ENCODE measurements around the gene OSR1.
A peak's percentile ranks its signal among the peaks of the same experiment; 100 is the strongest.
"Not testable (repeated sequence)": the region's sequence is repeated elsewhere in the genome, so short reads cannot be mapped to it uniquely, and the experiment has no call there.

Gene OSR1

DNA sequence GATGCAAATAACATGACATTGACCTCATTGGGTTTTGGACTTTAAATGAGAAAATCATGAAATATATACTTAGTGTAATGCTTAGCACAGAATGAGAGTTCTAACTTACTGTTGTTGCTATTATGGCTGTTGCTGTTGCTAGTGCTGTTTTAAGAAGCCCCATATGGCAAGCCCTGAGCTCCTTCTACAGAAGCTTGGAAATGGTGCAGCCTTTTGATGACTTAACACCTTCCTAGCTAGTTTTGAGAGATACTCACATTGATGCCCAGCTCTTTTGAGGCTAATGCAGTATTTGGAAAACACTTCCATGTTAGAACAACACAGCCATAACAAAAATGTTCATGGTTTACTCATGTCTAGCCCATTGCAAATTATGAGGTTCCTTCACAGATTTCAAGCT lies 30.9 kb downstream of the OSR1 start:
- TF ChIP-seq, protein P1, sequence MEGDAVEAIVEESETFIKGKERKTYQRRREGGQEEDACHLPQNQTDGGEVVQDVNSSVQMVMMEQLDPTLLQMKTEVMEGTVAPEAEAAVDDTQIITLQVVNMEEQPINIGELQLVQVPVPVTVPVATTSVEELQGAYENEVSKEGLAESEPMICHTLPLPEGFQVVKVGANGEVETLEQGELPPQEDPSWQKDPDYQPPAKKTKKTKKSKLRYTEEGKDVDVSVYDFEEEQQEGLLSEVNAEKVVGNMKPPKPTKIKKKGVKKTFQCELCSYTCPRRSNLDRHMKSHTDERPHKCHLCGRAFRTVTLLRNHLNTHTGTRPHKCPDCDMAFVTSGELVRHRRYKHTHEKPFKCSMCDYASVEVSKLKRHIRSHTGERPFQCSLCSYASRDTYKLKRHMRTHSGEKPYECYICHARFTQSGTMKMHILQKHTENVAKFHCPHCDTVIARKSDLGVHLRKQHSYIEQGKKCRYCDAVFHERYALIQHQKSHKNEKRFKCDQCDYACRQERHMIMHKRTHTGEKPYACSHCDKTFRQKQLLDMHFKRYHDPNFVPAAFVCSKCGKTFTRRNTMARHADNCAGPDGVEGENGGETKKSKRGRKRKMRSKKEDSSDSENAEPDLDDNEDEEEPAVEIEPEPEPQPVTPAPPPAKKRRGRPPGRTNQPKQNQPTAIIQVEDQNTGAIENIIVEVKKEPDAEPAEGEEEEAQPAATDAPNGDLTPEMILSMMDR (conservative IDR thresholded peaks at IDR 0.05; ENCODE audit: control insufficient read depth, insufficient read depth, low read depth, low read length), result no peak
- DNase-seq (ENCODE audit: low read depth), result no peak
- H3K4me3 ChIP-seq (ENCODE audit: control insufficient read depth, low read depth, low read length), result no peak overlapping the region

DNA sequence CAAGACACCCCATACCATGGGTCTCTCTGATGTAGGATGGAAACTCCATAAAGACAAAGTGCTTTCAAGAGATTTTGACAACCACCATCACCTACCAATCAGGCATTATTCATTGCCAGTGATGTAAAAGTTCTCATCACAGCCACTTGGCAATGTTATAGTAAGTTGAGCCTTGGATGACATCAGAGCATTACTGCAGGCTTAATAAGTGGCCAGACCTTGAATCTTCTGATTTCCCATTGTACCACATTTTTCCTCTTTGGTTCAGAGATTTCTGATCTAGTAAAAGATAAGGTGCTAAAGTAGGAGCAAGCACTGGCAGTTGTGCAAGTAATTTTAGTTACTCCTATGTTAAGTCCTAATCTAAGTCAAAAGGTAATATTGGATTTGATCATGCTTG lies 36.5 kb downstream of the OSR1 start:
- TF ChIP-seq, protein P1 (conservative IDR thresholded peaks at IDR 0.05; ENCODE audit: control insufficient read depth, insufficient read depth, low read depth, low read length), result no peak
- peak; percentile 39 for DNase-seq (ENCODE audit: low read depth)
- H3K4me3 ChIP-seq (ENCODE audit: control insufficient read depth, low read depth, low read length), result no peak overlapping the region

DNA sequence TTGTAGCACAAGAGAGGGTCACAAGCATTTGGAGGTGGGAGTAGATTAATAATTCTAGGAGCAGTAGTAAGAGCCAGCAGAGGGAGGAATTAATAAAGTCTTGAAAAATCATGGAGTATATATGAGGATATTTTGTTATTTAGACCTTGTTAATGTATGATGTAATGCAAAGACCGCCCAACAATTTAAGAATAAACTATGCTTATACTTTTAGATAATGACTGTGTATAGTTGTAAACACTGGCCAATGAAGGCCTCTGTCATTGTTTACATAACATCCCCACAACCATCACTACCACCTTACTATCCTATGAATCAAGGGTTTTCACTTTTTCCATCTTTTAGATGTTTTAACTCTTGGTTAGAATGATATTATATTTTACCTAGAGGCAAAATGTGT lies 37.6 kb downstream of the OSR1 start:
- TF ChIP-seq, protein P1 (conservative IDR thresholded peaks at IDR 0.05; ENCODE audit: control insufficient read depth, insufficient read depth, low read depth, low read length), result no peak
- no peak for DNase-seq (ENCODE audit: low read depth)
- H3K4me3 ChIP-seq (ENCODE audit: control insufficient read depth, low read depth, low read length), result no peak overlapping the region

DNA sequence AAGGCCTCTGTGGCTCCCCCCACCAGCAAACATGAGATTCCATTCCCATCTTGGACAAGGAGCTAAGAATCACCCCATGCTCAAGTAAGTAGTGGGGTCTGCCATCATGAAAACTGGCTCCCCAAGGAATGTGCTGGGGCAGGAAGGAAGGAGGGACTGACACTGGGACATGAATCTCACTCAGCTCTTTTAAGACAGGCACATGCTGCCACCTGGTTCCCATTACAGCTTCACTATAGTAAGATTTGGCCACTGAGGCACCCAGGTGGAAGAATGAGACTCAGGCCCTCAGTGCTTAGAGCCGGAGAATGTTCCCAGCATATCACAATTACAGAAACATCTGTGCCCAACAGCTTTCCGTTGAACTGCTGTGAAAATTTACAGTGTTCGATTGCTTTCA lies 38.7 kb downstream of the OSR1 start:
- TF ChIP-seq, protein P1 (conservative IDR thresholded peaks at IDR 0.05; ENCODE audit: control insufficient read depth, insufficient read depth, low read depth, low read length), result no peak
- no peak for DNase-seq (ENCODE audit: low read depth)
- no peak overlapping the region for H3K4me3 ChIP-seq (ENCODE audit: control insufficient read depth, low read depth, low read length)

DNA sequence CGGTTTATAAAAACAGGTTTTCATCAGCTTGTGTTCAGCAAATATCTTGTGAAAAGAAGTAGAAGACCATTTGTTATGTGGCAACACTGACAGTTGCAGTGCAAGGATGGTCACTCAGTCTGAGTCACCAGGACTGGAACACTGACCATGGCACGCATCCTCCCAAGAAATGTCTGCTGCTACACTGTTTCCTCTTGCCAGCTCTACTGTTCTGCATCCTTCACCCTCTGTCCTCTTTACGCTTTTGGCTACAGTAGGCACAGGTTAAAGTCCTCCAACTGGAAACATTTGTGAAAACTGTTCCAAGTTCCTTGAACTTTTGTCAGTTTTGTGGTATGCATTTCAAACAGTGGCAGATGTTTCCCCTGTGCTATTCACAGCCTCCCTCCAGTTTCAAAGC lies 39.4 kb downstream of the OSR1 start:
- no peak for DNase-seq (ENCODE audit: low read depth)
- TF ChIP-seq, protein P1 (conservative IDR thresholded peaks at IDR 0.05; ENCODE audit: control insufficient read depth, insufficient read depth, low read depth, low read length), result no peak
- no peak overlapping the region for H3K4me3 ChIP-seq (ENCODE audit: control insufficient read depth, low read depth, low read length)

DNA sequence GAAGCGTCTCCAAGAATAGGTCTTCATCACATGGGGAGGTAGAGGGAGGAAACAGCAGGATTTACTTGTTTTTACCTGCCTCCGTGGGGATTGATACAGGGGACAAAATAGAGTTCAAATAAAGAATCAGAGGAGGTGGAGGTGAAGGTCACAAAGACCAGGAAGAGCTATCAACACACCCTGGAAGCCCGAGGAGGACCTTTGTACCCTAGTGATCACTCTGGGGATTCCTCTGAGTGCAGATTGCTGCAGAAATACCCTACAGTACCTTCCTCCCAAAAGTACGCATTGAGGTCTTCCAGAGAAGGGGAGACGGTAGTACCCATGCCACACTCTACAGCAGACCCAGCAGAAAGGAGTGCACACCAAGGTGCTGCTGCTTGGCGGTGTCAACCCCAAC lies 44.9 kb downstream of the OSR1 start:
- no peak overlapping the region for H3K4me3 ChIP-seq (ENCODE audit: control insufficient read depth, low read depth, low read length)
- TF ChIP-seq, protein P1 (conservative IDR thresholded peaks at IDR 0.05; ENCODE audit: control insufficient read depth, insufficient read depth, low read depth, low read length), result no peak
- DNase-seq (ENCODE audit: low read depth), result no peak

DNA sequence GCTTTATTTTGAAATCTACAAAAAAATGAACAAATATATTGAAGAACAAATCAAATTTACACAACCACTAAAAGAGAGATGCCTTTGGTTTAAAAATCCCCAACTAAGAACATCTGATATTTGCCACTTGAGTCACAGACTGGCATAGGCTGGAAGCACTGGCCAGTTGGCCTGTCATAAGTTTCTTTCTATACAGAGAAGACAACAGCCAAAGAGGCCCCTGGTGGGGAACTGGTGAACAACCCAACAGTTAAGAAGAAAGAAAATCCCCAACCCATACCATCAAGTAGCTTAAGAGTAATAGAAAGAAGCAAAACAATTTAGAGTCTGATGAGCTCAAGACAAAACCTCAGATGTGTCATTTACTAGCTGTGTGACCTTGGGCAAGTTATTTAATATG lies 45.5 kb downstream of the OSR1 start:
- TF ChIP-seq, protein P1 (conservative IDR thresholded peaks at IDR 0.05; ENCODE audit: control insufficient read depth, insufficient read depth, low read depth, low read length), result peak; percentile 42
- peak; percentile 61 for DNase-seq (ENCODE audit: low read depth)
- H3K4me3 ChIP-seq (ENCODE audit: control insufficient read depth, low read depth, low read length), result no peak overlapping the region

DNA sequence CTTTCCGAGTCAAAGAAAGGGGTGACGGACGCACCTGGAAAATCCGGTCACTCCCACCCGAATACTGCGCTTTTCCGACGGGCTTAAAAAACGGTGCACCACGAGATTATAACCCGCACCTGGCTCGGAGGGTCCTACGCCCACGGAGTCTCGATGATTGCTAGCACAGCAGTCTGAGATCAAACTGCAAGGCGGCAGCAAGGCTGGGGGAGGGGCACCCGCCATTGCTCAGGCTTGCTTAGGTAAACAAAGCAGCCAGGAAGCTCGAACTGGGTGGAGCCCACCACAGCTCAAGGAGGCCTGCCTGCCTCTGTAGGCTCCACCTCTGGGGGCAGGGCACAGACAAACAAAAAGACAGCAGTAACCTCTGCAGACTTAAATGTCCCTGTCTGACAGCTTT lies 52.4 kb downstream of the OSR1 start:
- not testable (repeated sequence) for DNase-seq (ENCODE audit: low read depth); H3K4me3 ChIP-seq (ENCODE audit: control insufficient read depth, low read depth, low read length)

DNA sequence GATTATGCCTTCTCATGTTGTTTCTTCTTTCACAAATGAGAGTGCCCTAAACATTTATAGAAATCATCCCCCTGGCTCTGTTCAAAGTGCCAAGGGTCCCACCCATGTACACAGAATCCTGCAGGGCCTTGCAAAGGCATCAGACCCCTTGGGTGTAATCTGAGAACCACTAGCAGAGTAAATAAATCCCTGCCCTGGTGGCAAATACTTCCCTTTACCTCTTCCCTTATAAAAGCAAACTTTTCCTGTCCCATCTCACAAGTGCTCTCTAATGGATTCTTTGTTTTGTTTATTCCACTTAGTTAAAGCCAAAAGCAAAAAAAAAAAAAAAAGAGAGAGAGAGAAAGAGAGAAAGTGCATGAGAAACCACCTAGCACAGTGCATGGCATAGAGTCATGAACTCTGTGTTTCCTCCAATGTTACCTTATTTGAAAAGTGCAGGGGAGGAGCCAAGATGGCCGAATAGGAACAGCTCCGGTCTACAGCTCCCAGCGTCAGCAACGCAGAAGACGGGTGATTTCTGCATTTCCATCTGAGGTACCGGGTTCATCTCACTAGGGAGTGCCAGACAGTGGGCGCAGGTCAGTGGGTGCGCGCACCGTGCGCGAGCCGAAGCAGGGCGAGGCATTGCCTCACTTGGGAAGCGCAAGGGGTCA lies 52.9 kb downstream of the OSR1 start:
- DNase-seq (ENCODE audit: low read depth); H3K4me3 ChIP-seq (ENCODE audit: control insufficient read depth, low read depth, low read length): not testable (repeated sequence)
